GM18870 (cell line): ENCODE results near the gene ACKR3.
A peak's percentile ranks its signal among the peaks of the same experiment; 100 is the strongest.

Experiments
- ATAC-seq: cut with Tn5 transposase; IDR thresholded peaks from one replicate; pipeline ENCODE4 v1.9.1; 2021; ENCODE audit warnings: moderate library complexity; ENCODE audit not compliant: unreplicated experiment

ACKR3 gene

DNA sequence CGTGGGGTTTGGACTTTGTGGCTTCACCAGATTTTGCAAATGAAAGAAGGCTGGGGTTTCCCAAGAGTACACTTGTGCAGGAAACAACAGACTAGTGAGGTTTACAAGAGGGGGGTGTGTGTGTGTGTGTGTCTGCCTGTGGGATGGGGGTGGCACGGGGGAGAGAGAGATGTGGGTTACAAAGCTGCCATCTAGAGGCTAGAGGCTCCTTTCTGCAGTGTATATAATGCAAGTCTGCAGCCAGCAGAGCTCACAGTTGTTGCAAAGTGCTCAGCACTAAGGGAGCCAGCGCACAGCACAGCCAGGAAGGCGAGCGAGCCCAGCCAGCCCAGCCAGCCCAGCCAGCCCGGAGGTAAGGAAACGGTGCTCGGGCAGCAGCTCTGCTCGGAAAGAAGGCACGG, at the start of gene ACKR3:
ACKR3 (plus strand) TSS at position 253 of the 401 bp plus-strand sequence. CDS start 10,641 bp downstream, outside the sequence.
- peak; percentile 76 for ATAC-seq

DNA sequence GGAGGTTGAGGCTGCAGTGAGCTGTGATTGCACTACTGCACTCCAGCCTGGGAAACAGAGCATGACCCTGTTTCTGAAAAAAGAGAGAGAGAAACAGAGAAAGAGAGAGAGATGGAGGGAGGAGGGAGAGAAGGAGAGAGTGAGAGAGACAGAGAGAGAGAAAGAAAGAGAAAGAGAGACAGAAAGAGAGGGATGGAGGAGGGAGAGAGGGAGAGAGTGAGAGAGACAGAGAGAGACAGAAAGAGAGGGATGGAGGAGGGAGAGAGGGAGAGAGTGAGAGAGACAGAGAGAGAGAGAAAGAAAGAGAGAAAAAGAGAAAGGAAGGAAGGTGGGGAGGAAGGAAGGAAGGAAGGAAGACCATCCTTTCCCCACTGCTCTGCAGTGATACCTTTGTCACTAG, 48.1 kb upstream of the ACKR3 start:
- no peak for ATAC-seq

GRCh38 chr2:236523249-236523648, 46.4 kb upstream of the ACKR3 start:
- no peak for ATAC-seq

GRCh38 chr2:236525411-236525997, 44.1 kb upstream of the ACKR3 start:
- ATAC-seq = no peak

GRCh38 chr2:236526455-236527158, 43.0 kb upstream of the ACKR3 start:
- no peak for ATAC-seq

GRCh38 chr2:236527159-236527630, 42.4 kb upstream of the ACKR3 start:
- no peak for ATAC-seq

DNA sequence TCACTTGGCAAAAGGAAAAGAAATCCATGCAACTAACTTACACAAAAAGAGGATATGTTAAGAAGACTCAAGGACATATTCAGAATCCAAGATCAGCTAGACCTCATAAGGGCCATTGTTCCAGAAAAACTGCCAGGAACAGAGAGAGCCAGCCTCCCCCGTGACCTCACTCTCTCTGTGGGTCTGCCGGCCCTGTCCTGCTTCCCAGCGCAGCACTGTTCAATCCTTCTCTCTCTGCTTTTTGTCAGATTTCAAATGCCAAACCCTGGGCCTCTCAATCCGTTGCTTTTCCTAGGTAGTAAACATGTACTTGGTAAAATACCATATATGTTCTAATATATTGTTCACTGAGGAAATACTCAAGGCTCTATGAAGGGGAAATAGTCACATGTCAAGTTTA, 40.0 kb upstream of the ACKR3 start:
- no peak for ATAC-seq

- no peak for ATAC-seq
These were observed 39.1 kb upstream of the ACKR3 start for GRCh38 chr2:236530512-236530911.

GRCh38 chr2:236531195-236531594, 38.4 kb upstream of the ACKR3 start:
- ATAC-seq = no peak

DNA sequence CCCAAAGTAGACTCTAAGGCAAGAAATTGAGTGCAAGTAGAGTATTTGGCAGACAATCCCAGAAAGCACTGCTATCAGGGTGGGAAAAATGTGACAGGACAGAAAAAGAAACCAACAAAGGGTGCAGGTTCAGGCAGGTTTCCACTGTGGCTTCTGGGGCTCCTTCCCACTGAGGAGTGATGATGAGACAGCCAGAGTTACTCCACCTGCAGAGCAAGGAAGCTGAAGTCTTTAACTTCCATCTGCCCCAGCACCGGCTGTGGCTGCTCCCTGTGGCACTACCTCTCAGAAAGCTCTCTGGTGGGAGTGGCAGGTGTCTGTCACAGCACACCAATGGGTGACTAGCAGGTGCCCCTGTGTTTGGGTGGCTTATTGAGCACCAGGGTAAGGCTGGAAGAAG, 37.6 kb upstream of the ACKR3 start:
- ATAC-seq = no peak

- no peak for ATAC-seq
These were observed 36.3 kb upstream of the ACKR3 start for GRCh38 chr2:236533343-236533742.

DNA sequence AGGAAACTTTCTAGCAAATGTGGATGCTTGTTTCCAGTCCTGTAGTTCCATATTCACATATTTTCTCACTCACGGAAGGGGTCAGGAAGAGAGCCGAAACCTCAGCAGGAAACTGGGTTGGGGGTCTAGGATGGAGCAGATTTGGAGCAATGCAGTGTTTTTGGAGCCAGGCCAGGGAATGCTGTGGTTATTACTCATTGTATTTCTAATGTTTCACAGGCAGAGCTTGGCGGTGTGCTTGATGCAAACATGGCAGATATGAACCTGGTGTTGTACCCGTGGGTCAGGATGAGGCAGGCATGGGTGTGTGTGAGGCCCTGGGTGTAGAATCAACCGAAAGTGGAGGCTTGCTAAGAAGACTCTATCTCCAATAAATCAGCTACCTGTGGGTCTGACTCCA, 34.6 kb upstream of the ACKR3 start:
- ATAC-seq = no peak

GRCh38 chr2:236536727-236537398, 32.8 kb upstream of the ACKR3 start:
- no peak for ATAC-seq

DNA sequence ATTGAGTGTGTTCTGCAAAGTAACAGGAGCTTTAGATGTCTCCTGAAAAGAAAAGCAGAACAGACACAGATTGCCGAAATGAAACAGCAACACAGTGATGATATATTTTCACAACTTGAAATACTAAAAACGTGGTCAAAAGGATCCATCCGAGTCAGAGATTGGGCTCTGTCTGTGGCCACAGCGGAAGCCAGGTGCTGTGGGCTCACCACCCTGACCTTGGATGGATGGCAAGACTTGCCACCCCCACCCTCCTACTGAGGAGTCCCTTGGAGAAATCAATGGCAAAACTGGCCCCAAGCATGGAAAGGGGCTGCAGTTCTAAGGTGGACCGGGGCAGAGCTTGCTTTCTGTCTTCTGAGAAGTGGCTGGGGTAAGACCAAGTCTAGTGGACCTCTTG, 31.4 kb upstream of the ACKR3 start:
- peak; percentile 56 for ATAC-seq

- no peak for ATAC-seq
These were observed 28.5 kb upstream of the ACKR3 start for GRCh38 chr2:236541008-236541562.

- ATAC-seq = no peak
These were observed 25.3 kb upstream of the ACKR3 start for GRCh38 chr2:236544362-236544761.

DNA sequence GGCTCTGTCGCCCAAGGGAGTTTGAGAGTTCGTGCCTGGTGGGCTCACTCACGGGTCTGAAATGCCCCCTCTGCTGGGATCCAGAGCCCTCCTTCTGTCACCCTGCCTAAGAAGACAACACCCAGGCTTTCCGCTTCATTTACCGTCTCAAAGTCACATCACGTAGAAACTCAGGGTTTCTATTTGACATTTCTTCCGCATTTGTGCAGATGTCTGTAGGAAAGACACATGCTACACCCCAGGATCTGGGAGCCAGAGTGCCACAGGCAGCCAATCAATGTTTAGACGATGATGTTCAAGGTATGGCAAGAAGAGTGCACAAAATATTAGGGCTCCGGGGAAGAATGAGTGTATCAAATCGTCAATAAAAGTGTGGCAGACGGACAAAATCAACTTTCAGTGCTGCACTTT, 24.4 kb upstream of the ACKR3 start:
- peak; percentile 36 for ATAC-seq

DNA sequence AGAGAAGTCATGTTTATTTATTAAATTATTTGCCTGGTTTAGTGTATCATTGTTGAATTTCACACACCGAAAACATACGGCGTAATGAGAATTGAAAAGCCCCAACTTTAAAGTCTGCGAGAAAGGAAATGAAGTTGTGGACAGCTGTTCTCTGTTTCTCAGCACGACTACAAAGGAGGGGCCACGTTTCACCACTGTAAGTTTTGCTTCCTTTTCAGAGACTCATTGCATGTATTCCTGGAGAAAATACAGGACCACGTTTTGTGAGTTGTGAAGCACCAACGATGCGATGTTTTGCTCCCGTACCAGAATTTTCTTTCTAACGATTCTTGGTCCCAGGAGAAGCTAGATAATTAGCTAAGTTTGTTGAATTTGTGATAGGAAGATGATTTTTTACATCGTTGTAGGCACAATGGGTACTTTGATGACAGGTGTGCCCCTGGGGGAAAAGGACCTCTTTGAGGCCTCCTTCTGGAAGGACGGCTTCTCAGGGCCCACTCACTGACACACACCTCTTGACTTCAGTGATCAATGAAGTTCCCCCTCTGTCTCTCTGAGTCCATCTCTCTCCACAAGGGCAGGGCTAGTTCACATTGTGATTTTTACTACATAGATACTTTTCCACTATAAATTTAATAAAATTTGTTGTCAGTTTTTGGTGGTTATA, 23.7 kb upstream of the ACKR3 start:
- peak; percentile 57 for ATAC-seq

DNA sequence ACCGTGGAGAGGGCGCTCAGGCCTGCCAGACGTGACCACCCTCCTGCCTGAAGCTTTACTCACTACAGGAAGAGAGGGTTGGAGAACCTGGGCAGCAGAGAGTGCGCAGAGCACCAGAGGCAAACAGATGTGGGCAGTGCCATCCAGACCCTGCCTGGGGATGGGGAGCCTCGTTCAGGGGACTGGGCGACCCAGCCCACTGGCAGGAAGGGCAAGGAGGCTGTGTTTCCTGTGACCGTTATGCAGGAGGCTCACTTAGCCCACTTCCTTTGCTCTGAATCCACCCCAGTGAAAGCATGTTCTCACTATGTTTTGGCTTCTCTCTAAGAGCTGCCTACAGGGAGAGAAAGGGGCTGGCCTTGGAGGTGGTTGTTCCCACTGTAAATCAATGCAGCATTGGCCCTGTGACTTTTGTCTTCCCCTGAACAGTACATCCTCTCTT, 23.0 kb upstream of the ACKR3 start:
- ATAC-seq = no peak

- ATAC-seq = no peak
These were observed 21.9 kb upstream of the ACKR3 start for GRCh38 chr2:236547725-236548124.
